Measurements from ENCODE around the gene FXYD1.
A peak's percentile ranks its signal among the peaks of the same experiment; 100 is the strongest.
"Not testable (repeated sequence)": the region's sequence is repeated elsewhere in the genome, so short reads cannot be mapped to it uniquely, and the experiment has no call there.

FXYD1 gene

GRCh38 chr19:35125749-35126623, 12.6 kb upstream of the FXYD1 start:
- DNase-seq: no peak

GRCh38 chr19:35126624-35126959, 12.0 kb upstream of the FXYD1 start:
- no peak for DNase-seq

GRCh38 chr19:35127871-35128270, 10.8 kb upstream of the FXYD1 start:
- DNase-seq: no peak

- no peak for DNase-seq
Measured at GRCh38 chr19:35128398-35129057, 10.1 kb upstream of the FXYD1 start.

- DNase-seq: not testable (repeated sequence)
Measured at GRCh38 chr19:35129724-35130274, 8.8 kb upstream of the FXYD1 start.

GRCh38 chr19:35130761-35131720, 7.6 kb upstream of the FXYD1 start:
- no peak for DNase-seq

GRCh38 chr19:35132254-35132653, 6.4 kb upstream of the FXYD1 start:
- DNase-seq: no peak

GRCh38 chr19:35133826-35134225, 4.8 kb upstream of the FXYD1 start:
- DNase-seq: no peak

GRCh38 chr19:35134601-35135242, 3.9 kb upstream of the FXYD1 start, which contains the start of gene LGI4:
Gene LGI4 (minus strand): TSS chr19:35135059. CDS start chr19:35134680, 379 bp downstream.
- DNase-seq: no peak

- DNase-seq: peak; percentile 41
Measured at GRCh38 chr19:35135389-35135909, 3.2 kb upstream of the FXYD1 start.

- no peak for DNase-seq
Measured at GRCh38 chr19:35136231-35136630, 2.4 kb upstream of the FXYD1 start.

- no peak for DNase-seq
Measured at GRCh38 chr19:35136977-35137702, 1.5 kb upstream of the FXYD1 start.

GRCh38 chr19:35140207-35140961, 1.8 kb downstream of the FXYD1 start:
- no peak for DNase-seq

- DNase-seq: peak; percentile 93
Measured at GRCh38 chr19:35140962-35141836, 2.6 kb downstream of the FXYD1 start.

GRCh38 chr19:35141837-35142605, 3.4 kb downstream of the FXYD1 start:
- no peak for DNase-seq

GRCh38 chr19:35142606-35143230, 4.1 kb downstream of the FXYD1 start:
- DNase-seq: peak; percentile 70

GRCh38 chr19:35143231-35143715, 4.6 kb downstream of the FXYD1 start, which contains the start of gene FXYD7:
Gene FXYD7 (plus strand): TSS chr19:35143255. CDS start chr19:35143334, 79 bp downstream.
- no peak for DNase-seq

- no peak for DNase-seq
Measured at GRCh38 chr19:35143818-35144217, 5.2 kb downstream of the FXYD1 start.

Measured in effector CD4-positive, alpha-beta T cell (primary cell).